BLaER1 treated with 17β-estradiol and CSF1 and Interleukin-3, amounts not matched to agents 10 nM and 100 nM (cell line): ENCODE measurements around the gene VSTM2L.

Source experiments
- H3K27ac ChIP-seq, 11 experiments: shearing (Covaris generic); formaldehyde crosslinking; 2 replicates each; pipeline ENCODE4 v1.8.1; 2022
- H3K27me3 ChIP-seq, 11 experiments: shearing (Covaris generic); formaldehyde crosslinking; 2 replicates each; pipeline ENCODE4 v1.8.1; 2022
- H3K36me3 ChIP-seq, 11 experiments: shearing (Covaris generic); formaldehyde crosslinking; 2 replicates each; pipeline ENCODE4 v1.8.1; 2022
- H3K4me1 ChIP-seq, 10 experiments: shearing (Covaris generic); formaldehyde crosslinking; 2 replicates each; pipeline ENCODE4 v1.8.1; 2022
- H3K4me2 ChIP-seq, 11 experiments: shearing (Covaris generic); formaldehyde crosslinking; 2 replicates each; pipeline ENCODE4 v1.8.1; 2022
- H3K4me3 ChIP-seq, 10 experiments: shearing (Covaris generic); formaldehyde crosslinking; 2 replicates each; pipeline ENCODE4 v1.8.1; 2022
- H3K9ac ChIP-seq, 11 experiments: shearing (Covaris generic); formaldehyde crosslinking; 2 replicates each; pipeline ENCODE4 v1.8.1; 2022
- H3K9me3 ChIP-seq, 11 experiments: shearing (Covaris generic); formaldehyde crosslinking; replicated peaks in 1 of 11; 2 replicates each; pipeline ENCODE4 v1.8.1; 2022
- H4K20me1 ChIP-seq, 11 experiments: shearing (Covaris generic); formaldehyde crosslinking; 2 replicates each; pipeline ENCODE4 v1.8.1; 2022
- Cebpa-rat ChIP-seq, 11 experiments: shearing (Covaris generic); IDR thresholded peaks; 2 replicates each; pipeline ENCODE4 v1.8.1; 2022

The VSTM2L gene

GRCh38 chr20:37944456-37944981 lies 41.6 kb downstream of the VSTM2L start:
- no peak for TF ChIP-seq Cebpa-rat (IDR thresholded peaks at IDR 0.05)
- no peak overlapping the region for H3K4me3 ChIP-seq
- H3K9ac ChIP-seq, result no peak overlapping the region
- no peak overlapping the region for H3K27ac ChIP-seq
- H3K27me3 ChIP-seq, result no peaks in the 10 kb centered on the region
- no peaks in the 10 kb centered on the region for H3K36me3 ChIP-seq
- peaks cover 10 to 17% (median 14%) of the 10 kb centered on the region in 11 experiments; a peak in 21 of 22 replicates for H3K9me3 ChIP-seq
- no peaks in the 10 kb centered on the region for H4K20me1 ChIP-seq
- H3K4me2 ChIP-seq, result no peak overlapping the region
- peaks cover 0 to 8% (median 0%) of the 10 kb centered on the region in 10 experiments; a peak in 2 of 20 replicates for H3K4me1 ChIP-seq

GRCh38 chr20:37945091-37945547 lies 42.2 kb downstream of the VSTM2L start:
- Histone ChIP-seq H3K27ac (no peak overlapping the region), H3K4me3 (no peak overlapping the region), H3K9ac (no peak overlapping the region), H3K4me1 (peaks cover 0 to 8% (median 0%) of the 10 kb centered on the region in 10 experiments; a peak in 2 of 20 replicates), H3K9me3 (peaks cover 10 to 17% (median 14%) of the 10 kb centered on the region in 11 experiments; a peak in 21 of 22 replicates), H3K4me2 (no peak overlapping the region), H3K36me3 (no peaks in the 10 kb centered on the region), H4K20me1 (no peaks in the 10 kb centered on the region), H3K27me3 (no peaks in the 10 kb centered on the region)
- TF ChIP-seq Cebpa-rat (IDR thresholded peaks at IDR 0.05), result no peak

GRCh38 chr20:37946946-37947345 lies 44.0 kb downstream of the VSTM2L start:
- Histone ChIP-seq H3K4me2 (no peak overlapping the region), H4K20me1 (no peaks in the 10 kb centered on the region), H3K9ac (no peak overlapping the region), H3K9me3 (peaks cover 10 to 20% (median 15%) of the 10 kb centered on the region in 11 experiments; a peak in 21 of 22 replicates), H3K27ac (no peak overlapping the region), H3K4me3 (no peak overlapping the region), H3K4me1 (peaks cover 0 to 8% (median 0%) of the 10 kb centered on the region in 10 experiments; a peak in 2 of 20 replicates), H3K27me3 (no peaks in the 10 kb centered on the region), H3K36me3 (no peaks in the 10 kb centered on the region)
- TF ChIP-seq Cebpa-rat (IDR thresholded peaks at IDR 0.05), result no peak

- H3K27me3 ChIP-seq, result no peaks in the 10 kb centered on the region
- H3K9me3 ChIP-seq, result peaks cover 10 to 23% (median 17%) of the 10 kb centered on the region in 11 experiments; a peak in 21 of 22 replicates
- no peak overlapping the region for H3K9ac ChIP-seq
- peaks cover 0 to 7% (median 0%) of the 10 kb centered on the region in 10 experiments; a peak in 2 of 20 replicates for H3K4me1 ChIP-seq
- no peak overlapping the region for H3K4me3 ChIP-seq
- no peak overlapping the region for H3K27ac ChIP-seq
- H3K4me2 ChIP-seq, result no peak overlapping the region
- TF ChIP-seq Cebpa-rat (IDR thresholded peaks at IDR 0.05), result no peak
- no peaks in the 10 kb centered on the region for H3K36me3 ChIP-seq
- no peaks in the 10 kb centered on the region for H4K20me1 ChIP-seq
Measured at GRCh38 chr20:37947943-37948342, 45.0 kb downstream of the VSTM2L start.

GRCh38 chr20:37948956-37949355 lies 46.0 kb downstream of the VSTM2L start:
- Histone ChIP-seq H3K9ac (no peak overlapping the region), H3K4me3 (no peak overlapping the region), H3K4me1 (no peaks in the 10 kb centered on the region), H3K9me3 (peaks cover 10 to 23% (median 17%) of the 10 kb centered on the region in 11 experiments; a peak in 21 of 22 replicates), H3K36me3 (no peaks in the 10 kb centered on the region), H4K20me1 (no peaks in the 10 kb centered on the region), H3K27me3 (no peaks in the 10 kb centered on the region), H3K27ac (no peak overlapping the region), H3K4me2 (no peak overlapping the region)
- no peak for TF ChIP-seq Cebpa-rat (IDR thresholded peaks at IDR 0.05)

GRCh38 chr20:37954190-37954589 lies 51.3 kb downstream of the VSTM2L start:
- no peak overlapping the region for H3K27ac ChIP-seq

DNA sequence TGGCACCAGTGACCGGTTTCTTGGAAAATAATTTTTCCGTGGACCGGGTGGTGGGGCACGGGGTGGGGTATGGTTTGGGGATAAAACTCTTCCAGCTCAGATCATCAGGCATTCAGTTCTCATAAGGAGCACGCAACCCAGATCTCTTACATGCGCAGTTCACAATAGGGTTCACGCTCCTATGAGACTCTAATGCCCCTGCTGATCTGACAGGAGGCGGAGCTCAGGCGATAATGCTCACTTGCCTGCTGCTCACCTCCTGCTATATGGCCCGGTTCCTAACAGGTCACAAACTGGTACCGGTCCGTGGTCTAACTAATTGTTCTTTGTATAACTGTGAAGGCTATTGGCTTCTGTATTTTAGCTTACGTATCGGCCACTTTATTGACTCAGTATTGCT lies 51.7 kb downstream of the VSTM2L start:
- Histone ChIP-seq H3K4me2 (no peak overlapping the region), H3K27me3 (no peaks in the 10 kb centered on the region), H3K9me3 (peaks cover 0 to 9% (median 4%) of the 10 kb centered on the region in 11 experiments; a peak in 8 of 22 replicates), H4K20me1 (no peaks in the 10 kb centered on the region), H3K4me1 (peaks cover 0 to 4% (median 0%) of the 10 kb centered on the region in 10 experiments; a peak in 1 of 20 replicates), H3K36me3 (no peaks in the 10 kb centered on the region), H3K9ac (no peak overlapping the region), H3K4me3 (no peak overlapping the region), H3K27ac (no peak overlapping the region)
- no peak for TF ChIP-seq Cebpa-rat (IDR thresholded peaks at IDR 0.05)

More at GRCh38 chr20:37954190-37954589, 51.3 kb downstream of the VSTM2L start:
- peaks cover 0 to 9% (median 4%) of the 10 kb centered on the region in 11 experiments; a peak in 8 of 22 replicates for H3K9me3 ChIP-seq
- H3K4me2 ChIP-seq, result no peak overlapping the region
- no peak for TF ChIP-seq Cebpa-rat (IDR thresholded peaks at IDR 0.05)
- no peaks in the 10 kb centered on the region for H3K36me3 ChIP-seq
- H3K27me3 ChIP-seq, result no peaks in the 10 kb centered on the region
- H3K4me1 ChIP-seq, result peaks cover 0 to 4% (median 0%) of the 10 kb centered on the region in 10 experiments; a peak in 1 of 20 replicates
- no peak overlapping the region for H3K9ac ChIP-seq
- no peak overlapping the region for H3K4me3 ChIP-seq
- H4K20me1 ChIP-seq, result no peaks in the 10 kb centered on the region

DNA sequence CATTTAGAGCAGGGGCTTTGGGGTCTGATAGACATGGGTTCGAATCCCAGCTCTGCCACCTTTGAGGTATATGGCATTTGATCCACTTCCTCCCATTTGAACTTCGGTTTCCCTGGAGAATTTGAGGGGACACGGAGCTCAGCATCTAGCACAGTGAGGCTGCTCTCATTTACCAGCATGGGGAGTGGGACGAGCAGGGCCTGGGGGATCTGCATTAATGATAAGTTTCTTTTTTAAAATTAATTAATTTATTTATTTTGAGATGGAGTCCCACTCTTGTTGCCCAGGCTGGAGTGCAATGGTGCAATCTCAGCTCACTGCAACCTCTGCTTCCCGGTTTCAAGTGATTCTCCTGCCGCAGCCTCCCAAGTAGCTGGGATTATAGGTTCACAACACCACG lies 52.6 kb downstream of the VSTM2L start:
- Histone ChIP-seq H3K27ac (no peak overlapping the region), H3K36me3 (no peaks in the 10 kb centered on the region), H3K4me2 (no peak overlapping the region), H4K20me1 (no peaks in the 10 kb centered on the region), H3K9ac (no peak overlapping the region), H3K9me3 (peaks cover 0 to 9% (median 4%) of the 10 kb centered on the region in 11 experiments; a peak in 8 of 22 replicates), H3K4me3 (no peak overlapping the region), H3K4me1 (peaks cover 0 to 4% (median 0%) of the 10 kb centered on the region in 10 experiments; a peak in 1 of 20 replicates), H3K27me3 (no peaks in the 10 kb centered on the region)
- no peak for TF ChIP-seq Cebpa-rat (IDR thresholded peaks at IDR 0.05)

- no peaks in the 10 kb centered on the region for H3K36me3 ChIP-seq
- TF ChIP-seq Cebpa-rat (IDR thresholded peaks at IDR 0.05), result no peak
- no peak overlapping the region for H3K9ac ChIP-seq
- peaks cover 0 to 9% (median 4%) of the 10 kb centered on the region in 11 experiments; a peak in 8 of 22 replicates for H3K9me3 ChIP-seq
- H3K4me2 ChIP-seq, result no peak overlapping the region
- H4K20me1 ChIP-seq, result no peaks in the 10 kb centered on the region
- no peak overlapping the region for H3K4me3 ChIP-seq
- no peaks in the 10 kb centered on the region for H3K27me3 ChIP-seq
- no peak overlapping the region for H3K27ac ChIP-seq
- H3K4me1 ChIP-seq, result peaks cover 0 to 4% (median 0%) of the 10 kb centered on the region in 10 experiments; a peak in 1 of 20 replicates
Measured at GRCh38 chr20:37956107-37956585, 53.2 kb downstream of the VSTM2L start.
